Measurements from ENCODE around the gene IRF2BPL.

Gene IRF2BPL

GRCh38 chr14:77053046-77053841 lies 24.7 kb upstream of the IRF2BPL start:
- DNase-seq (ENCODE audit: low read depth), result peak; percentile 78

DNA sequence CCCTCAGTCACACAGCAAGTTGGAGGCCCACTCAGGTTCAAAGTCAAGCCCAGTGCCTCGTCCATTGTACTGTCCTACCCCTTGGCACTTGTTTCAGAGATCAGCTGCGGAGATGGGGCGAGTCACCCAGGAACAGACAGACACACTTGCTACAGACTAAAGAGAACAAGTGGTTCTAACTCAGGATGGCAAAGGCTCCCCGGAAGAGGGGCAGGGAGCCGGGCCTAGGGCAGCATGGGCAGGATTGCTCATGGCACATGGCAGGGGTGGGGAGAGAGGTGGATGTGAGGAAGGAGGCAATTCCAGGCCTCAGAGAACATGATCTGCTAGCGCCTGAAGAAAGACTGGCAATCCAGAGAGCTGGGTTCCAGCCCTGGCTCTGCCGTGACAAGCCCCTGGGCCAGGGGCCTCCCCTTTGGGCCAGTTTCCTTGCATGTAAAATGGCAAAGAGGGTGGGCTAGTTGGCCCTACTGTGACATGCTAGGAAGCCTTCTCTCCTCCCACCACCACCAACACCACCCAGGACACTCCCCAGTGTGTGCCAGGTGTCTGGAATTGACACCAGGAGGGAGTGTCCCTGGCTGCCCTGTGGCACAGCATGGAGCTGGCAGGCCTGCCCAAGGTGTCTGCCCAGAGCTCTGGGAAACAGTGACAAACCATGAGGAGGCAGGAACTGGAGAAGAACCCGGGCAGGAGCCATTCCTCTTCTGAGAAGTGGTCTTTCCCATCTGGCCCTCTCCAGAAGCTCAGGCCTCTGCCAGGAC lies 24.0 kb upstream of the IRF2BPL start:
- no peak for DNase-seq (ENCODE audit: low read depth)

- DNase-seq (ENCODE audit: low read depth), result no peak
These were observed 22.6 kb upstream of the IRF2BPL start for GRCh38 chr14:77051116-77051515.

DNA sequence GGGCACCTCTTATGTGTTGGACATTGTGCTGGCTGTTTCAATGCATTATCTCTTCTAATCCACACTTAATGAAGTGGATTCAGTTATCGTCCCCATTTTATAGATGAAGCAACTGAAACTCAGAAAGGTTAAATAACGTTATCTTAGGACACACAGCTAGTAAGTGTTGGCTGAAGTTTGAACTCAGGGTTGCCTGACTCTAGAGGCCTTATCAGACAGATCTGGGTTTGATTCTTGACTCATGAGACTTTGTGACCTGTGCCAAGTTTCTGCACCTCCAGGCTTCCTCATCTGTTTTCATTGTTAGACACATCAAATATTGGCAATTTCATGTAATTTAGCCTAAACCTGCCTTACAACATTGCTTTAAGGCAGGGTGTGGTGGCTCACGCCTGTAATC lies 18.2 kb upstream of the IRF2BPL start:
- DNase-seq (ENCODE audit: low read depth), result no peak

GRCh38 chr14:77045238-77046162 lies 17.0 kb upstream of the IRF2BPL start:
- DNase-seq (ENCODE audit: low read depth), result no peak

DNA sequence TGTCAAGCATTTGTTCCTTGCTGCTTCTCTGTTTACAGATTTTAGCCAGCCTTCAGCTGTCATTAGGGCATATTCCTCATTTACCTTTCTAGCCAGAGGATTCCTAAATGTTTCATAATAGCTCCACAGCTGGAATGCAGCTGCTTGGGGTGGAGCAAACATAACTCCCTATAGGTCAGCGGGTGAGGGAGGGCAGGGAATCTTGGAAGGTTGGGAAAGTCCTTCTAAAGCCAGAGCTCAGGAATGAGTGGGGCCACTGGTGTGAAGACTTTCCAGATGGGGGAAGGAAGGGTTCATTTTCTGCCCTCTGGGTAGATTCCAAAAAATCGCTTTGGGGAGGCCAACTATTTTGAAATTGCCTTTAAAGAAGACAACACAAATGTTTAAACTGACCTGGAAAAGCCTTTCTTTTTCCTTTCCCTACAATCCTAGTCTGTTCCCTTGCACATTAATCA lies 16.3 kb upstream of the IRF2BPL start:
- DNase-seq (ENCODE audit: low read depth), result no peak

GRCh38 chr14:77043984-77044485 lies 15.5 kb upstream of the IRF2BPL start:
- DNase-seq (ENCODE audit: low read depth), result no peak

GRCh38 chr14:77043177-77043983 lies 14.9 kb upstream of the IRF2BPL start:
- no peak for DNase-seq (ENCODE audit: low read depth)

DNA sequence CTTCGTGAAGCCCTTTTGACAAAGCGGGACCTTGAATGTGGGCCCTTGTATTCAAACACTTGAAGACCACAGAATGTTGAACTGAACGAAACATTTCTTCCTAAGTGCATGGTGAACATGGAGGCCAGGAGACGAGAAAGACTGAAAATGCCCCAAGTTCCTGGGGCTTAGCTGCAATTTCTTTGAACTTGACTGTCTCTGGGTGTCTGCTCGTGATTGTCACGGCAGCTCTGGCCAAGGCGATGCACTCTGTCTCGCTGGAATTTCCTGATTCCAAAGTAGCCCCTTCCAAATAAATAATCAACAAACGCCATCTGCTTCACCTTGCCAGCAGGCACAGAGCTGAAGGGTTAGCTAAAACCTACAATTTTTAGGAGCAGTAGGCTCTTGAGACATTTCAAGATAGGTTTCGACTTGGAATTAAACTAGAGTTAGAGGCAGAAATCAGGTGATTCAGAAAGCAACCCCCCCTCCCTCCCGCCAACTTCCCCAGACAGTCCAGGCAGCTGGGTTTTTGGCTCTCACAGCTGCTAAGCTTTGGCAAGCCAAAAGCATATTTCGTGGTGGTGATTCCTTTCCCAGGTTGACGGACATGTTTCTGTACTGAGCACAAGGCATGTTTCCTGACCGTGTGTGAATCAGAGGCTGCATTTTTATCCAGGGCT lies 13.5 kb upstream of the IRF2BPL start:
- DNase-seq (ENCODE audit: low read depth), result no peak

- DNase-seq (ENCODE audit: low read depth), result no peak
These were observed 12.5 kb upstream of the IRF2BPL start for GRCh38 chr14:77040741-77041653.

DNA sequence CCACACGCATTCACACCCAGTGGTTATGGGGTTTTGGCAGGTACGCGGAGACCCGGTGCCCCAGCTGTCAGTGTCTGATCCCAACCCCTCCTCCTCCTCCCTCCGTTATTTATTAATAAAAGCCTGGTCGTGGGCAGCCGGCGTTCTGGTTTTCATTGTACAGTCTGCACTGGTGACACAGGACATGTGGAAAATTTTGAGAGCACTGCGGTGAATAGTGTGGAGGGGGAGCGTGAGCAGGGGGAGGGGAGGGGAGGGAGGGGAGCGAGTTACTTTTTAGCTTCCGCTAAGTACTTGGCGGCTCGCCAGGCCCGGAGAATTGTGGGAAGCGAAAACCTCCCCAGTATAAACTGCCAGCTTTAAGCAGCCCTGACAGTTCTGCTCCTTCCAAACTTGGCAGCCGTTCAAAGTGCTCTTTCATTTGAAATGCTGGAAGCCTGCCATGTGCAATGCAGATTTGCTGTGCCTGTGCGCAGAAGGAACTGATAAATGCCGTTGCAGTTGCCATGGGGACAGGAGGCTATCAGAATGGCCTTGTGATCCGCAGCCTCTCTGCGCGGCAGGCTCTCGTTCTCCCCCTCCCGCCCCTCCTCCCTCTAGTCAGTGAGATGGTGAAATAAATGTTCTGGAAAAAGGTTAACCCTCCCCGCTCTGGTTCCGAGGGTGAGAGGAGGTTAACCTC lies 11.7 kb upstream of the IRF2BPL start:
- peak; percentile 85 for DNase-seq (ENCODE audit: low read depth)

DNA sequence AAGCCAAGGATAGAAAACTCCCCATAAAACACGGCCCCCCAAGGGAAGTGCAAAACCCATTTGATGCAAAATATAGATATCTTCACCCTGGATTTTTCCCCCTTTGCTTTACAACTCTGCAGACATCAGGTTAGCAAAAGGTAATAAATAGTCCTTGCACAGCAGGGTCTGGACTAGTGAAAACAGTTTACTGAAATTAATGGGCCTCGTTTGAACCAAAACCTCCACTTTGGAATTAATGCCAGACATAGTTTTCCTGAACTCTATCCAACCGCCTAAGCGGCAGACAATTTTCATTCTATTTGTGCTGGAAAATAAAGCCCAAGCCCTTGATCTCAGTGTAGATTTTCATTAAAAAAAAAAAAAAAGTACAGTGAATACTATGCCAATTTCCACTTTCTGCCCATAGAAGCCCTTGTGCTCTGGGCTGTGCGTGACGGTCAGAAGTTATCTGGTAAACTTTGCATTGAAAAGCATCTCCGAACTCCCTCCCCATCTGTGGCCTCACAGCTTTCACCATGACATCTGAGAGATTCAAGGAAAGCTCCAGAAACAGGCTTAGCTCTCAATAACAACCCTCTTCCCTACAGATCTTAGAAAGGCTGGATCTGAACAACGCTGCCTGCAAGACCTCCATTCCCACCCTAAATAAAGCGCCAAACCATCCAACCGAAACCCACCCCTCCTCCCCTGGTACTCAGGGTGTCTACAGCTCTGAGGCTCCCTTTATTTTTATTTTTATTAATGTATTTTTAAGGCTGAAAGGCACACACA lies 11.0 kb upstream of the IRF2BPL start:
- DNase-seq (ENCODE audit: low read depth), result no peak

- DNase-seq (ENCODE audit: low read depth), result no peak
These were observed 9.5 kb upstream of the IRF2BPL start for GRCh38 chr14:77037938-77038568.

DNA sequence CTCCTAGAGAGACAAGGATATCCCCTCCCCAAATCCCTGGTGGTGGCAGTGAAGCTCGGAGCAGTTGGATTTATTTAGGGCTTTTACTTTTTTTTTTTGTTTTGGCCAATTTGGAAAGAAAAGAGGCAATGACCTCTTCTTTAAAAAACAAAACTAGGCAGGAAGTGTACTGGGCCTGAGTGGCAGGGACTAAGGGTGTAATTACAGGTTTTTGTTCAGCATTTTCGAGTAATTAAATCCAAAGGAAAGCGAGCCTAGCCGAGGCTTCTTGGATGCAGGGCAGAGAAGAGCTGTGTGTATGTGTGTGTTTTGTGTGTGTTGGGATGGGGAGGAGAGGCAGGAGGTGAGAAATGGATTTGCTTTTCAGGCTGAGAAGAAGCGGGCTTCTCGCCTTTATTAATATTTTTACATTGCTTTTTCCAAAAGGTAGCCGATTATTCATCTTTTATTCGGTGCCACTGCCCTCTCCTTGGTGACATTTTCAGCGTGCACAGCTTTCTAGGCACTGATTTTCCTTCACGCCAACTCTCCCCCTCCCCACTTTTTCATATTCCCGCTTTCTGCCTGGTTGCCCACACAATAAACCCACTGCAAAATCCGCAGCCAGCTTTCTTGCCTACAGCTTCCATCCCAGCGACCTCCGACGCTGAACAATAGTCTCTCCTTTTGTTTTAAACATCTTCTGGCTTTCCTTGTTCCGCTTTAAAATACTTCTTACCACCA lies 8.9 kb upstream of the IRF2BPL start:
- no peak for DNase-seq (ENCODE audit: low read depth)

GRCh38 chr14:77036484-77037214 lies 8.1 kb upstream of the IRF2BPL start:
- no peak for DNase-seq (ENCODE audit: low read depth)

DNA sequence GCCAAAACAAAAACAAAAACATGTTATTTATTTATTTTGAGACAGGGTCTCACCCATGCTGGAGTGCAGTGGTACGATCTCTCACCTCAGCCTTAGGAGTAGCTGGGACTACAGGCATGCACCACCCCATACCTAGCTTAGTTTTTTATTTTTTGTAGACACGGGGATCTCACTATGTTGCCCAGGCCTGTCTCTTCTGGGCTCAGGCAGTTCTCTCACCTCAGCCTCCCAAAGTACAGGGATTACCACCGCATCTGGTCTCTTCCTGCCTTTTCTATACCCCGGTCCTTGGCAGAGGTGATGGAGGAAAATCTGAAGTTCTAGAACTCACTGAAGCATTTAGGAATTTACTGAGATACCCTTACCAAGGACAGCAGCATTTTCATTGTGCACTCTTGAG lies 6.8 kb upstream of the IRF2BPL start:
- DNase-seq (ENCODE audit: low read depth), result no peak
